ENCODE data around the gene CELF2.

DNA sequence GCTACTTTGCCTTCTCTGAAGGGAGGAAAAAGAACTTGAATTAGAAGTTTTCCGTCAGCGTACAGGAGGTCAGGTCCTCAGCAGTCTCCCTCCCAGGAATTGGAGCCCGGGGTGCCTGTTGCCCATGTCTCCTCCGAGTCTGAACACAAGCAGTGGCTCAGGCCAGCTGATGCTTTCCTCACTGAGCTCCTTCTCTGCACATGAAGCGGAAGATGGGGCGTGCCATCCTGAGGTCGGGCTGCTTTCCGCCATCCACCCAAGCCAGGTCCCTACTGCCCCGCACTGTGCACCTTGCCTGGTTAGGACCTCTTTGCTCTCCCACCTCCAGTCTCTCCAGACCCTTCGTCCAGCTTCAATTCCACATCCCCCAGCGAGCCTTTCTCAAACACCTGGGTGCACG lies 237.5 kb downstream of the CELF2 start:
- TF ChIP-seq, protein P1, sequence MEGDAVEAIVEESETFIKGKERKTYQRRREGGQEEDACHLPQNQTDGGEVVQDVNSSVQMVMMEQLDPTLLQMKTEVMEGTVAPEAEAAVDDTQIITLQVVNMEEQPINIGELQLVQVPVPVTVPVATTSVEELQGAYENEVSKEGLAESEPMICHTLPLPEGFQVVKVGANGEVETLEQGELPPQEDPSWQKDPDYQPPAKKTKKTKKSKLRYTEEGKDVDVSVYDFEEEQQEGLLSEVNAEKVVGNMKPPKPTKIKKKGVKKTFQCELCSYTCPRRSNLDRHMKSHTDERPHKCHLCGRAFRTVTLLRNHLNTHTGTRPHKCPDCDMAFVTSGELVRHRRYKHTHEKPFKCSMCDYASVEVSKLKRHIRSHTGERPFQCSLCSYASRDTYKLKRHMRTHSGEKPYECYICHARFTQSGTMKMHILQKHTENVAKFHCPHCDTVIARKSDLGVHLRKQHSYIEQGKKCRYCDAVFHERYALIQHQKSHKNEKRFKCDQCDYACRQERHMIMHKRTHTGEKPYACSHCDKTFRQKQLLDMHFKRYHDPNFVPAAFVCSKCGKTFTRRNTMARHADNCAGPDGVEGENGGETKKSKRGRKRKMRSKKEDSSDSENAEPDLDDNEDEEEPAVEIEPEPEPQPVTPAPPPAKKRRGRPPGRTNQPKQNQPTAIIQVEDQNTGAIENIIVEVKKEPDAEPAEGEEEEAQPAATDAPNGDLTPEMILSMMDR (conservative IDR thresholded peaks at IDR 0.05; ENCODE audit: low read depth, low read length), result no peak
- no peak for TF ChIP-seq EZH2 (IDR thresholded peaks at IDR 0.05; ENCODE audit: borderline replicate concordance, low read depth, low read length, poor library complexity, severe bottlenecking)
